Stimulated activated CD8-positive, alpha-beta memory T cell treated with anti-CD3 and anti-CD28 coated beads, Interleukin-4, amount 100 ng/mL, for 1 hour (primary cell): ENCODE data around the gene ANKS1A.

Experiments
- DNase-seq, 2 donors: peaks; one replicate each; pipeline ENCODE4 v3.0.0-alpha.2; 2020; ENCODE audit warnings: low read depth in 2 of 2, low spot score in 1 of 2

ANKS1A gene

DNA sequence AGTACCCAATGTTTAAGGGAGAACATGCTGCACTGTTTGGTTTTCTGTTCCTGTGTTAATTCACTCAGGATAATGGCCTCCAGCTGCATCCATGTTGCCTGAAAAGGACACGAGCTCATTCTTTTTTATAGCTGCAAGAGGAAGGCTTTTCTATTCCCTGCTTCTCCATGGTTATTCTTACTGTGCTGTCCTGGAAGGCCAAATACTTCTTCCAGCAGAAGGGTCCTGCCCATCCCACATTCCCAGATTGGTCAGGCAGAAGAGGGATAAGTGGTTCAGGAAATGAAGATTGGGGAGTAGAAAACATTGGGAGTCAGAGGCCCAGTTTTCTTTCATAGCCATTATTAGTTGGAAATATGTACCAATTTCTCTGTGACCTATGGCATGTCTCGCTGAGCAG is 129.7 kb downstream of the ANKS1A start:
- DNase-seq = no peak

DNA sequence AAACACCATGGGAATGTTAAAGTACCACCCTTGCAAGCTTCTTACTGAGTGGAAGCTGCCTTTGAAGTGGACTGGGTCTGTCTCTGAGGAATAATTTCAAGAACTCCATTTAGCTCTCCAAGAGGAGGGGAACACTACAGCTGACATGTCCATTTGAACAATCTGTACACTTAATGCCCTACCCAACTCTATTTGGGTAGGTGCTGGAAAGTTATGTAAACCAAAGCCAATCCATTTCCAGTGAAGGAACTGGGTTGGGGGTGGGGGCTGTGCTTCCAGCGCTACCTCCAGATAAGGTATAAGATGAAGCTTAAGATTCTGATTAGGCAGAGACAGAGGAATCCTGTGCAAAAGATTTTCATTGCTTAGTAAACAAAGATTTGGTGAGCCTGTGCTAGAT is 130.1 kb downstream of the ANKS1A start:
- no peak for DNase-seq

DNA sequence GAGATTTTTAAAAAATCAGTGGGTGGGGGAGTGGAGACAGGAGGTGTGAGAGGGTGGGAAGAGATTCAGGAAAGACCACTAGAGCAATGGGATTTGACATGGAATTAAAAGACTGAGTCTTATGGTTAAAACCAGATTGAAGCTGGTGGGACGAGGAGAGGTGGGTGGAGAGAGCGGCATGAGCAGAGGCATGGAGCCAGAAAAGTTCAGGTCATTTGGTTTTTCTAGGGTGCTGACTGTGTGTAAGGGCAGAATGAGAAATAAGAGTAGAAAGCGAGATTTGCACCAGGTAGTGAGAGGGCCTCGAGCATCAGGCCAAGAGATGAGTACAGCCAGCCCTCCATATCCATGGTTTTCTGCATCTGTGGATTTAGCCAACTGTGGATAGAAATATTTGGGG is 130.8 kb downstream of the ANKS1A start:
- DNase-seq = no peak

- no peak for DNase-seq
Observed at GRCh38 chr6:35021004-35021403, 131.9 kb downstream of the ANKS1A start.

GRCh38 chr6:35023091-35024000 is 134.3 kb downstream of the ANKS1A start:
- DNase-seq = no peak

DNA sequence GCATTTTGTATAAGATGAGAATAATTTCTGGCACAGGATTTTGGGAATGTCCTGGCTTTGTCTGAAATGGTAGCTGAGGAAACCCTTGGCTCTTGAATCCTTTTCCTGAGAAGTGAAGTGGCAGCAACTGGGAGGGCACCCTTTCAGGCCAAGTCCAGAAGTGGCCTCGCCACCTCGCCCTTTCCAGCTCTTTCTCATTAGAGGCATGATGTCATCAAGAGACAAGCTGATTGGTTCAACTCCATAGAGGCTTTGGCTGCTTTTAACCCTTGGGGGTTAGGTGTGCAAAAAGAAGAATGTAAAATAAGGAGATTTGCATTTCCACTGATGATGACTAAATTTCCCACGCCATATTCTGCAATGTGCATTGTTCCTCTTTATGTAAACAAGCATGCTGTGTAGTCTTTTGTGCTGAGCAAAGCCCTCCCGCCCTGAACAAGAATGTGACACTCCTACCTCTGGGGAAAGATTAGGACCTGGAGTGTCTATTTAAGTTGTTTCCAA is 135.5 kb downstream of the ANKS1A start:
- no peak for DNase-seq

DNA sequence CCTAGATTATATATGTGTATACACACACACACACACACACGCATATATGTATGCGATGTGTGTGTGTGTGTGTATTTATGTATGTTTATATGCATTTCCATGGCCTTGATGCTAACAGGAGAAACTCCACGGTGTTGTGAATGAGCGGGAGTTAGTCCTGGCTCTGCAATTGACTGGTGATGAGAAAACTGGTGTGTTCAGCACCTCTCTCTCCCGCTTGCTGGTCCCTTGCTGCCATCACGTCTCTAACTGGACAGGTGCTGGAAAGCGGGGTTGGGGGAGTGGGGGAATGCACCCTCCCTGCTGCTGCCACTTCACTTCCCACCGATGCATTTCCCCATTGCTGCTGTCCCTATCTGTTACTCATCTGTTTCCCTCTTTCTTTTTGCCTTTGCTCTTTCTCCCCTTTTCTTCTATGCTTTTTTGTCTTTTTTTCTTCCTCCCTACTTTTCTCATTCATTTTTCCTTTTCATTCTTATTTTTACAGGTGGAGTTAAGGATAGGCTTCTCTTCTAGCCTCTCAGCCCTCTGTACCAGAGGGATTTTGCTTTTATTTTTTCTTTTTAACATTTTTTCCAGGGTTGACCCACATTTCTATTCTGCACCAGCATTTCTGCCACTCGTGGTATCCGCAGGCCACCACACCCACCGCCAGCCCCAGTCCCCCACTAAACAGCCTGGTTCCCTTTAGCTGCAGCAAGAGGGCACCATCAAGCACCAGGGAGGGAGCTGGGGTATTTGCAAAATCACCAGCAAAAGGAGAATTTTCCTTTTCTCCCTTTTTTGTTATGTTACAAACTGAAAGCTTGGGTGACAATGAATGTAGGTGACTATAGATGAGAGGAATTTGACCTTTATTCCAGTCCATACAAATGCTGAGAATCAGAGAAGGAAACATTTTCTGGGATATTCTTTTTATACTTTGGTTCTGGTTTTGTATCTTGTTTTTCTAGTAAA is 136.5 kb downstream of the ANKS1A start:
- no peak for DNase-seq

DNA sequence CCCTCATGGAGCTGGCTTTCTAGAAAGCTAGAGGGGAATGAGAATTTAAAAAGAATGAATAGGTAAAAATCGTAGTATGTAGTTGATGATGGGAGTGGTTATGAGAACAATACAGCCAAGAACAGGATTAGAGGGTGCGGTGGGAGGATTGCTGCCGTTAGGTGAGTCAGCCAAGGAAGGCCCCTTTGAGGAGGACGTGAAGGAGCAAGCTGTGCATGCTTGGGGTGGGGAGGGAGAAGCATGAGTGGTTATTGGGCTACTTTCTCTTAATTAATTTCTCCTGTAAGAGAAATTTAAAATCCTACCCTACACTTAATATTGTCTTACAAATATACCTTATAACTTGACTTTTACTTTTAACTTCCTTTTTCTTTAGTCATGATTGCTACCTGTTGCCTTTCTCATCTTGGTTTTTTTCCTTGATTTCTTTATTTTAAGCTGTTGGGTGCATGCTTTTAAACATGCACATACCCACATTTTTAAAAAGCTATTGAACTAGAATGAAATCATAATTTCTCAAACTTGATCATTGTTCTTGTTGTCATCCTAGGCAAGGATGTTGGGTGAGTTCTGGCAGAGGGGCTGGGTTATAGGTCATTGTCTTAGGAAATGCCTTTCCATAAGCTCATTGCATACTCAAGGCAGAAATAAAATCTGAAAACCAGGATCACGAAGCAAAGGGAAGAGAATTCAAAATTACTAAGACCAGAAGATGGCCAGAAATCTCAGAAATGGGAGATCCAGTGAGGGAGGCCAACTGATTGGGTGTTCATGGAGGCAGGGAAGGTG is 137.6 kb downstream of the ANKS1A start:
- DNase-seq = no peak

DNA sequence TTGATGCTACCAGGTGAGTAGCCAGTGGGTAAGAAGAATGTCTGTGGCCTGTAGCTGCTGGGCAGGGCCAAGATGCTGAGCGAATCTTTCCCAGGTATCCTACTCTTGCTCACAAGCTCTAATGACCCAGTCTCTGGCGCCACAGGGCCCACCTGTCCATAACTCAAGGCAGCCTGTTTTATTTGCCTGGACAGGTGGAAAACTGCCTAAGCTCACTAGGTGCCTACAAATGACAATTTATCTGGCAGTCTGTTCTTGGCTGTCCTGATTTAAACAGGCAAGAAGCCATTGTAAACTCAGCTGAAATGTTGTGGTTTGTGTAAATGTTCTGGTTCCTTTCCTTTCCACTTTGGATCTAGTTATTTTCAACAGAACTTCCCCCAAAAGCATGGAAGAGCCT is 138.8 kb downstream of the ANKS1A start:
- DNase-seq = no peak

- no peak for DNase-seq
Observed at GRCh38 chr6:35028781-35029769, 140.0 kb downstream of the ANKS1A start.

DNA sequence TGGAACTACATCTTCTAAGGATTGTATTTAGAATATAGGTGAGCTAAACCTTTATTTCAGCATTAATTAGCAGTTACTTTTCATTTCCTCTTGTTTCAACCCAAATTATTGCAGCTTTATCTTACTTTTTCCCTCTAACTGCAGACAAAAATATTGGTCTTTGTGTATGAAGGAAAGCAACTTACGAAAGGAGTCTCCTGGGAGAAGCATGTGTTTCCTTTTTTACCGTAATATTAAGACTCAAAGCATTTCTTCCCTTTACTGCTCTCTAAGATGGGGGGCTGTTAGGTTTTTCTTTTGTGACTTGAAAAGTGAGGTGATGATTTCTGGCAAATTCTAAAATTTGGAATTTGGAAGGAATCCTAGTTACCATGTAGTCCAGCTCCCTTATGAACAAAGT is 141.0 kb downstream of the ANKS1A start:
- DNase-seq = no peak

GRCh38 chr6:35031611-35032529 is 142.8 kb downstream of the ANKS1A start:
- no peak for DNase-seq

GRCh38 chr6:35033683-35034082 is 144.6 kb downstream of the ANKS1A start:
- no peak for DNase-seq

DNA sequence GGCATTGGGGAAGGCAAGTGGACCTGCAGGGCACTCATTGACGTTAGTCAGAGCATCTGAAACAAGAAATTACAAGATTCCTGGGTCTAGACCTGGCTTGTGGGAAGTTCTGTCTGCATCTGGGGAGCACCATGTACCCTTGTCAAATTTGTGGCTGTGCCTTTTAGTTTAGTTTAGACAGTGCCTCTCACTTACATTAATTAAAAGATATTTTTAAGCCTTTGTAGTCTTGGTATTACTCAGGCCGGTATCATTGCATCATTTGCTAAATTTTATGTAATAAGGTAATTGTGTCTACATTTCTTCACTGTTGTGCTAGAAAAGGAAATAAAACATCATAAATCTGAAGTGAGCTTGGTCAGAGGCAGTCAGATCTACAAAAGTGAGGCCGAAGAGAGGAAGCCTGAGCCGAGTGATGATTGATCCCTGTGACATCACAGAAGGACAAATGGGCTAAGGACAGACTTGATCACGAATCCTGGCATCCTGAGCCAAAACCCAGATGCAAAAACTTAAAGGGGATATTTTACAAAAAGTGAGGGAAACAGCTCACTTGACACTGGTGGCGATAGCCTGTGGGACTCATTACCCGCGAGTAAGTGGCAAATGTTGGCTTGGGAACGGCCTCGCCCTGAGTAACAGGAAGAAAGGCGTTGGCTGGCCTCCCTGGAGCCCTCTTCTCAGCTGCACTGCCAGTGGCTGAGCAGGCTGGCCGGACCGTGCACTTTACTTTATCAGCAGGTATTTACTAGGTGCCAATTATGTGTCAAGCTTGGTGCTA is 145.5 kb downstream of the ANKS1A start:
- DNase-seq = no peak

GRCh38 chr6:35035481-35036030 is 146.5 kb downstream of the ANKS1A start:
- DNase-seq = no peak

DNA sequence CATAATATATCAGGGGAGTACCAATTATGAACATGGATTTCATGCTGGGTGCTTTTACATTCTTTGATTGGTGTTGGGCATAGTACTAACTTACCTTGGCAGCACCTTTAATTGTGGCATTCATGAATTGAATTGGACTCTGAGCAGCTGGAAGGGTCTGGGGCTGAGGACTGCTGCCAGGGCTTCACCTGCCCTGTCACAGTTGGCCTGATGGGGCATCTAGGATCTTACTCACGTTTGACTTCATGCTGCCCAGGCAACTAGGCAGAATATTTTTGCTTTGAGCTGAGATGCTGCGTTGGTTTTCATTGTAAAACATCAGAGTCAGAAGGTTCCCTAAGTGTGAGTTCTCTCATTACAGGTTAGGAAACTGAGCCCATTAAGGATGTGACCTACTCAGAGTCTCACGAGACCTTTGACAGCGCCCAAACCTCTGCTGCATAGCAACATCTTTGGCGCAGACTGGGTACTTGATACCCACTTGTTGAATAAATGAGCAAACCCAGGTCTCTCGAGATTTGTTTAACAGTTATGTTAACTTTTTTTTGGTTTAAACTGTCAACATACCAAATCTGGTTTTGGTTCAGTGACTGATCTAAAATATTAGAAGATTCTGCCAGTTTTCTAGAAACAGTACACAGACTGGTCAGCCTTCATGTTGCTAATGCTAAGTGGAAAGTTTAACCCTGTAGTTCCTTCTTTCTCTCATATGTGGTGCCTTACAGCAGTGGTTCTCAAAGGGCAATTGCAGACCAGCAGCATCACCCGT is 147.2 kb downstream of the ANKS1A start:
- DNase-seq = no peak
